K562 (cell line): Measurements from ENCODE around the gene BBC3. TPM values are rescaled to one million over a fixed set of nuclear protein-coding genes. Genes with fewer than 3 reads are reported as not detected.

ENCODE experiments used
- BCOR ChIP-seq: fragments of 450-650 bp; IDR thresholded peaks from 2 replicates; pipeline ENCODE4 v1.6.1; 2016
- BRD4 ChIP-seq: fragments of 200-600 bp; sonication (generic); IDR thresholded peaks from 2 replicates; pipeline ENCODE4 v1.6.1; 2017; ENCODE audit warnings: inconsistent platforms
- BRF1 ChIP-seq: IDR thresholded peaks from 3 replicates; pipeline ENCODE4 v1.6.1; 2011; ENCODE audit warnings: borderline replicate concordance, mild to moderate bottlenecking; ENCODE audit not compliant: insufficient read length; ENCODE audit errors: extremely low read depth
- ESRRA ChIP-seq: fragments of 450-650 bp; IDR thresholded peaks from 2 replicates; pipeline ENCODE4 v1.6.1; 2014; ENCODE audit warnings: low read depth, mild to moderate bottlenecking, moderate library complexity, borderline replicate concordance
- ETV1 ChIP-seq: fragments of 450-650 bp; conservative IDR thresholded peaks from 2 replicates; pipeline ENCODE4 v1.6.1; 2016; ENCODE audit warnings: missing genetic modification characterization, control low read depth, low read depth, missing compliant biosample characterization
- HDGF ChIP-seq: fragments of 450-650 bp; IDR thresholded peaks from 2 replicates; pipeline ENCODE4 v1.6.1; 2016
- ILF3 ChIP-seq: fragments of 450-650 bp; IDR thresholded peaks from 2 replicates; pipeline ENCODE4 v1.6.1; 2018; ENCODE audit warnings: antibody characterized with exemption, mild to moderate bottlenecking, moderate library complexity, borderline replicate concordance
- KLF16 ChIP-seq: IDR thresholded peaks from 2 replicates; pipeline ENCODE4 v1.6.1; 2016; ENCODE audit warnings: antibody characterized with exemption
- KLF6 ChIP-seq: fragments of 250-450 bp; sonication (Bioruptor Pico); IDR thresholded peaks from 2 replicates; pipeline ENCODE4 v1.4.0; 2020; ENCODE audit warnings: mild to moderate bottlenecking, moderate library complexity, borderline replicate concordance
- PML ChIP-seq: IDR thresholded peaks from 2 replicates; pipeline ENCODE4 v1.6.1; 2012; ENCODE audit warnings: low read length, inconsistent platforms
- PRMT5 ChIP-seq: sonication (generic); formaldehyde crosslinking; IDR thresholded peaks from 2 replicates; pipeline ENCODE4 v1.5.0; 2020; ENCODE audit warnings: missing genetic modification reagents
- RNF2 ChIP-seq: sonication (generic); IDR thresholded peaks from 2 replicates; pipeline ENCODE4 v1.6.1; 2016
- SIRT6 ChIP-seq: IDR thresholded peaks from one replicate; pipeline ENCODE4 v1.6.1; 2012; ENCODE audit warnings: low read depth, mild to moderate bottlenecking, control low read depth, inconsistent platforms, low read length, moderate library complexity
- SOX6 ChIP-seq: fragments of 450-650 bp; IDR thresholded peaks from 2 replicates; pipeline ENCODE4 v1.6.1; 2014; ENCODE audit warnings: mild to moderate bottlenecking
- TRIM28 ChIP-seq: fragments of 450-650 bp; IDR thresholded peaks from 2 replicates; pipeline ENCODE4 v1.6.1; 2017
- ZNF140 ChIP-seq: fragments of 250-450 bp; sonication (Bioruptor Pico); IDR thresholded peaks from 2 replicates; pipeline ENCODE4 v1.8.0; 2021; ENCODE audit warnings: moderate library complexity, mild to moderate bottlenecking, inconsistent platforms
- ZNF174 ChIP-seq: fragments of 250-450 bp; sonication (Bioruptor Pico); IDR thresholded peaks from 2 replicates; pipeline ENCODE4 v1.4.0; 2020; ENCODE audit warnings: mild to moderate bottlenecking
- ZNF3 ChIP-seq: fragments of 250-450 bp; sonication (Bioruptor Pico); IDR thresholded peaks from 2 replicates; pipeline ENCODE4 v1.5.0; 2021; ENCODE audit warnings: mild to moderate bottlenecking, moderate library complexity
- ZNF316 ChIP-seq: fragments of 450-650 bp; IDR thresholded peaks from 2 replicates; pipeline ENCODE4 v1.6.1; 2016
- ZNF644 ChIP-seq: fragments of 200-800 bp; sonication (Bioruptor generic); IDR thresholded peaks from 2 replicates; pipeline ENCODE4 v1.6.1; 2016; ENCODE audit warnings: low read depth, missing genetic modification characterization, missing compliant biosample characterization
- ZNF695 ChIP-seq: fragments of 450-650 bp; formaldehyde crosslinking; IDR thresholded peaks from 2 replicates; pipeline ENCODE4 v1.4.0; 2020; ENCODE audit warnings: mild to moderate bottlenecking, moderate library complexity
- polyA plus RNA-seq, 8 experiments: library from polyadenylated mRNA; depleted of rRNA in 4 of 8; stranded (reverse) in 5 of 8; unstranded in 3 of 8; fragments of >200 nt; fragmentation: Nextera tagmentation in 2 of 8; fragmentation: Illumina TruSeq in 1 of 8; extraction: Ambion mirVana in 2 of 8; extraction: Trizol in 1 of 8; gene quantifications; 2 replicates each; pipeline versions ENCODE4 v1.2.1 to v1.2.3, GENCODE V29; 2011 to 2014; ENCODE audit warnings: inconsistent platforms in 1 of 8, missing spikeins in 1 of 8
- total RNA-seq, 7 experiments: library from RNA; depleted of rRNA in 6 of 7; stranded (reverse); fragments of >200 nt in 6 of 7; fragmentation: Illumina TruSeq in 2 of 7; extraction: Trizol in 2 of 7; gene quantifications; 2 replicates each; pipeline versions ENCODE4 v1.2.1 to v1.2.3, GENCODE V29; 2011 to 2021; ENCODE audit warnings: low replicate concordance in 1 of 7
- TF ChIP-seq, protein P1 (sequence below): sonication (generic); formaldehyde crosslinking; IDR thresholded peaks from 2 replicates; pipeline ENCODE4 v1.8.0; 2022; ENCODE audit warnings: mild to moderate bottlenecking, missing genetic modification reagents, borderline replicate concordance
- TF ChIP-seq, protein P2 (sequence below): fragments of 450-650 bp; formaldehyde crosslinking; IDR thresholded peaks from 2 replicates; pipeline ENCODE4 v1.4.0; 2020; ENCODE audit warnings: mild to moderate bottlenecking
- TF ChIP-seq, protein P3 (sequence below): sonication (generic); formaldehyde crosslinking; IDR thresholded peaks from 2 replicates; pipeline ENCODE4 v1.8.1; 2023; ENCODE audit warnings: missing genetic modification reagents, mild to moderate bottlenecking, borderline replicate concordance

Gene BBC3
- total and polyA plus RNA-seq, 9 of the 15 experiments (the other 6 are each of a cell fraction or from before 2014, with no cell fraction given) = 0.15 to 30.7 (median 4.8) TPM

DNA sequence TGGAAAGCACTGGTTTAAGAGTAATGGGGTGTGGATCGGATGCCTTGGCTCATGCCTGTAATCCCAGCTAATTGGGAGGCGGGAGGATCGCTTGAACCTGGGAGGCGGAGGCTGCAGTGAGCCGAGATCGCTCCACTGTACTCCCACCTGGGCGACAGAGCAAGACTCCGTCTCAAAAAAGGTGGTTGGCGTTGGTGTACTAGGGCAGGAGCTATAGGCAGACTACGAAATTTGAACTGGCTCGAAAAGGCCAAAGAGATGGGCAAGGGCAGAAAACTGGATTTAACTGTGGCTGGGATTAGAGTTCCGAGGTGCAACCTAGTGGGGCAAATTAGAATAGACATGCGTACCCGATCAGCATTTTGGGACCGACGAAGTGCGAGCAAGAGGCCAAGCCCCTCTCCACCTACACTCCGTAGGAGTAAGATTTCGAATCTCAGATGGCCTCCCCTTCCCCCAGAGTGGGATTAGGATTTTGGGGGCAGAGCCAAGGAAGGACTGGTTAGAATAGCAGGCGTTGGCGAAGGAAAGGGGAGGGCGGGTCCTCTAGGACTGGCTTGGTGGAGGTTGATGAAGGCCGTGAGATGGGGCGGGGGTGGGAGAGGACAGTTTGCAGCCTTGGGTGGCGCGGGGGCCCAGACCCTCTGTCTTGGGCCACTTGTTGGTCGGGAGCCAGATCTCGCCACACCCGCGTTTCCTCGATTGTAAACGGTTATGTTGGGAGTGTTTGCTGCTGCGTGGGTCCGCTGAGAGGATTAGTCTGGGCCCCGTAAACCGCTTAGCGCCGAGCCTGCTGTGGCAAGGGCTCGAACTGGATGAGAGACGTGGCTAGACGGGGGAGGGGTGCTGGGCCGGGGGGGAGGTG lies 41.7 kb upstream of the BBC3 start (continued):
- TF ChIP-seq, protein P1, sequence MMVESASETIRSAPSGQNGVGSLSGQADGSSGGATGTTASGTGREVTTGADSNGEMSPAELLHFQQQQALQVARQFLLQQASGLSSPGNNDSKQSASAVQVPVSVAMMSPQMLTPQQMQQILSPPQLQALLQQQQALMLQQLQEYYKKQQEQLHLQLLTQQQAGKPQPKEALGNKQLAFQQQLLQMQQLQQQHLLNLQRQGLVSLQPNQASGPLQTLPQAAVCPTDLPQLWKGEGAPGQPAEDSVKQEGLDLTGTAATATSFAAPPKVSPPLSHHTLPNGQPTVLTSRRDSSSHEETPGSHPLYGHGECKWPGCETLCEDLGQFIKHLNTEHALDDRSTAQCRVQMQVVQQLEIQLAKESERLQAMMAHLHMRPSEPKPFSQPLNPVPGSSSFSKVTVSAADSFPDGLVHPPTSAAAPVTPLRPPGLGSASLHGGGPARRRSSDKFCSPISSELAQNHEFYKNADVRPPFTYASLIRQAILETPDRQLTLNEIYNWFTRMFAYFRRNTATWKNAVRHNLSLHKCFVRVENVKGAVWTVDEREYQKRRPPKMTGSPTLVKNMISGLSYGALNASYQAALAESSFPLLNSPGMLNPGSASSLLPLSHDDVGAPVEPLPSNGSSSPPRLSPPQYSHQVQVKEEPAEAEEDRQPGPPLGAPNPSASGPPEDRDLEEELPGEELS (CRISPR knock-in tag) = no peak
- TF ChIP-seq ZNF695 (CRISPR knock-in tag) (no peak), SOX6 (no peak), ZNF174 (CRISPR knock-in tag) (no peak), ILF3 (no peak), SIRT6 (no peak), KLF6 (CRISPR knock-in tag) (no peak), ZNF316 (no peak), KLF16 (no peak), ZNF644 (tag) (no peak), BRD4 (no peak), ESRRA (no peak), TRIM28 (no peak), ETV1 (tag) (no peak), HDGF (no peak), RNF2 (no peak), BRF1 (no peak), PML (0 out of 2 replicates have a peak, but pooled peaks have one; percentile 10), ZNF3 (CRISPR knock-in tag) (no peak), PRMT5 (CRISPR knock-in tag) (no peak), ZNF140 (CRISPR knock-in tag) (no peak), BCOR (no peak; the same call in none of the 2 replicates)
- TF ChIP-seq, protein P2, sequence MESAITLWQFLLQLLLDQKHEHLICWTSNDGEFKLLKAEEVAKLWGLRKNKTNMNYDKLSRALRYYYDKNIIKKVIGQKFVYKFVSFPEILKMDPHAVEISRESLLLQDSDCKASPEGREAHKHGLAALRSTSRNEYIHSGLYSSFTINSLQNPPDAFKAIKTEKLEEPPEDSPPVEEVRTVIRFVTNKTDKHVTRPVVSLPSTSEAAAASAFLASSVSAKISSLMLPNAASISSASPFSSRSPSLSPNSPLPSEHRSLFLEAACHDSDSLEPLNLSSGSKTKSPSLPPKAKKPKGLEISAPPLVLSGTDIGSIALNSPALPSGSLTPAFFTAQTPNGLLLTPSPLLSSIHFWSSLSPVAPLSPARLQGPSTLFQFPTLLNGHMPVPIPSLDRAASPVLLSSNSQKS (CRISPR knock-in tag) = no peak
- TF ChIP-seq, protein P3, sequence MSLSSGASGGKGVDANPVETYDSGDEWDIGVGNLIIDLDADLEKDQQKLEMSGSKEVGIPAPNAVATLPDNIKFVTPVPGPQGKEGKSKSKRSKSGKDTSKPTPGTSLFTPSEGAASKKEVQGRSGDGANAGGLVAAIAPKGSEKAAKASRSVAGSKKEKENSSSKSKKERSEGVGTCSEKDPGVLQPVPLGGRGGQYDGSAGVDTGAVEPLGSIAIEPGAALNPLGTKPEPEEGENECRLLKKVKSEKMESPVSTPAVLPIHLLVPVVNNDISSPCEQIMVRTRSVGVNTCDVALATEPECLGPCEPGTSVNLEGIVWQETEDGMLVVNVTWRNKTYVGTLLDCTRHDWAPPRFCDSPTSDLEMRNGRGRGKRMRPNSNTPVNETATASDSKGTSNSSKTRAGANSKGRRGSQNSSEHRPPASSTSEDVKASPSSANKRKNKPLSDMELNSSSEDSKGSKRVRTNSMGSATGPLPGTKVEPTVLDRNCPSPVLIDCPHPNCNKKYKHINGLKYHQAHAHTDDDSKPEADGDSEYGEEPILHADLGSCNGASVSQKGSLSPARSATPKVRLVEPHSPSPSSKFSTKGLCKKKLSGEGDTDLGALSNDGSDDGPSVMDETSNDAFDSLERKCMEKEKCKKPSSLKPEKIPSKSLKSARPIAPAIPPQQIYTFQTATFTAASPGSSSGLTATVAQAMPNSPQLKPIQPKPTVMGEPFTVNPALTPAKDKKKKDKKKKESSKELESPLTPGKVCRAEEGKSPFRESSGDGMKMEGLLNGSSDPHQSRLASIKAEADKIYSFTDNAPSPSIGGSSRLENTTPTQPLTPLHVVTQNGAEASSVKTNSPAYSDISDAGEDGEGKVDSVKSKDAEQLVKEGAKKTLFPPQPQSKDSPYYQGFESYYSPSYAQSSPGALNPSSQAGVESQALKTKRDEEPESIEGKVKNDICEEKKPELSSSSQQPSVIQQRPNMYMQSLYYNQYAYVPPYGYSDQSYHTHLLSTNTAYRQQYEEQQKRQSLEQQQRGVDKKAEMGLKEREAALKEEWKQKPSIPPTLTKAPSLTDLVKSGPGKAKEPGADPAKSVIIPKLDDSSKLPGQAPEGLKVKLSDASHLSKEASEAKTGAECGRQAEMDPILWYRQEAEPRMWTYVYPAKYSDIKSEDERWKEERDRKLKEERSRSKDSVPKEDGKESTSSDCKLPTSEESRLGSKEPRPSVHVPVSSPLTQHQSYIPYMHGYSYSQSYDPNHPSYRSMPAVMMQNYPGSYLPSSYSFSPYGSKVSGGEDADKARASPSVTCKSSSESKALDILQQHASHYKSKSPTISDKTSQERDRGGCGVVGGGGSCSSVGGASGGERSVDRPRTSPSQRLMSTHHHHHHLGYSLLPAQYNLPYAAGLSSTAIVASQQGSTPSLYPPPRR (CRISPR knock-in tag) = peak; percentile 27; the same call in 1 of the 2 replicates
